CD14-positive monocyte (primary cell): Measurements from ENCODE around the gene ZWILCH. TPM values are rescaled to one million over a fixed set of nuclear protein-coding genes. Genes with fewer than 3 reads are reported as not detected.
"Not testable (repeated sequence)": the region's sequence is repeated elsewhere in the genome, so short reads cannot be mapped to it uniquely, and the experiment has no call there.

Source experiments
- DNase-seq, 3 donors: peaks; one replicate each; pipeline ENCODE4 v3.0.0-alpha.2; 2011 to 2022
- H2AFZ ChIP-seq: 2 replicates; pipeline ENCODE4 v1.6.0; 2012; ENCODE audit warnings: mild to moderate bottlenecking, low read depth, low read length, inconsistent platforms; ENCODE audit not compliant: insufficient read depth, poor library complexity, severe bottlenecking
- H3K27ac ChIP-seq, 2 donors: 1 replicate in 1 of 2; 2 replicates in 1 of 2; pipeline ENCODE4 v1.5.1; 2012 to 2013; ENCODE audit warnings: low read length in 2 of 2, control low read depth in 1 of 2, inconsistent platforms in 1 of 2, low read depth in 1 of 2, mild to moderate bottlenecking in 1 of 2
- H3K27me3 ChIP-seq, 2 donors: one replicate each; pipeline versions ENCODE4 v1.6.0 to v1.6.1; 2011 to 2013; ENCODE audit warnings: low read length in 2 of 2; ENCODE audit not compliant: control insufficient read depth in 2 of 2, insufficient read depth in 2 of 2
- H3K36me3 ChIP-seq, 2 donors: replicated peaks in 1 of 2; 1 replicate in 1 of 2; 2 replicates in 1 of 2; pipeline versions ENCODE4 v1.5.1 to v1.6.1; 2012 to 2013; ENCODE audit warnings: low read length in 2 of 2, control low read depth in 1 of 2, inconsistent platforms in 1 of 2, mild to moderate bottlenecking in 1 of 2; ENCODE audit not compliant: insufficient read depth in 2 of 2, control insufficient read depth in 1 of 2
- H3K4me1 ChIP-seq, 2 donors: 1 replicate in 1 of 2; 2 replicates in 1 of 2; pipeline versions ENCODE4 v1.5.1 to v1.6.1; 2012 to 2013; ENCODE audit warnings: low read length in 2 of 2, control low read depth in 1 of 2, inconsistent platforms in 1 of 2, mild to moderate bottlenecking in 1 of 2, moderate library complexity in 1 of 2; ENCODE audit not compliant: insufficient read depth in 2 of 2, control insufficient read depth in 1 of 2
- H3K4me2 ChIP-seq: replicated peaks from 2 replicates; pipeline ENCODE3; 2012; ENCODE audit warnings: low read length, moderate library complexity, mild to moderate bottlenecking; ENCODE audit not compliant: poor library complexity, severe bottlenecking; ENCODE audit errors: extremely low read depth
- H3K4me3 ChIP-seq, 3 experiments: fragments of 200-600 bp in 1 of 3; sonication (generic) in 1 of 3; replicated peaks in 1 of 3; 1 replicate in 2 of 3; 2 replicates in 1 of 3; pipeline ENCODE4 v1.5.1; 2011 to 2013; ENCODE audit warnings: low read length in 3 of 3, mild to moderate bottlenecking in 3 of 3, control low read depth in 2 of 3, low read depth in 2 of 3, inconsistent platforms in 1 of 3, moderate library complexity in 1 of 3
- H3K79me2 ChIP-seq: 2 replicates; pipeline ENCODE4 v1.6.0; 2012; ENCODE audit warnings: mild to moderate bottlenecking, control low read depth, inconsistent platforms, low read length, moderate library complexity; ENCODE audit not compliant: insufficient read depth
- H3K9ac ChIP-seq: 2 replicates; pipeline ENCODE4 v1.6.0; 2017; ENCODE audit warnings: low read length, mild to moderate bottlenecking; ENCODE audit not compliant: insufficient read depth, poor library complexity, severe bottlenecking
- H3K9me3 ChIP-seq, 2 donors: replicated peaks in 1 of 2; 1 replicate in 1 of 2; 2 replicates in 1 of 2; pipeline versions ENCODE4 v1.5.1 to v1.6.1; 2012 to 2013; ENCODE audit warnings: low read length in 2 of 2, control low read depth in 1 of 2; ENCODE audit not compliant: control insufficient read depth in 1 of 2, insufficient read depth in 1 of 2
- H4K20me1 ChIP-seq: 2 replicates; pipeline ENCODE4 v1.6.0; 2012; ENCODE audit warnings: mild to moderate bottlenecking, low read length, control low read depth, moderate library complexity; ENCODE audit not compliant: insufficient read depth
- H3K27ac Mint-ChIP-seq, 7 donors: one replicate each; pipeline ENCODE4 v1.8.0; 2020; ENCODE audit warnings: mild to moderate bottlenecking in 7 of 7, mixed read lengths in 7 of 7, moderate library complexity in 6 of 7, inconsistent platforms in 2 of 7
- H3K27me3 Mint-ChIP-seq, 3 donors: one replicate each; pipeline ENCODE4 v1.8.0; 2021 to 2022; ENCODE audit warnings: low read depth in 3 of 3, mild to moderate bottlenecking in 3 of 3, mixed read lengths in 3 of 3, moderate library complexity in 3 of 3, inconsistent platforms in 1 of 3
- H3K36me3 Mint-ChIP-seq, 2 donors: one replicate each; pipeline ENCODE4 v1.8.0; 2020; ENCODE audit warnings: mixed read lengths in 2 of 2, inconsistent platforms in 1 of 2, mild to moderate bottlenecking in 1 of 2
- H3K4me1 Mint-ChIP-seq: one replicate; pipeline ENCODE4 v1.8.0; 2020; ENCODE audit warnings: mild to moderate bottlenecking, mixed read lengths
- H3K4me3 Mint-ChIP-seq, 2 donors: one replicate each; pipeline ENCODE4 v1.8.0; 2020; ENCODE audit warnings: mild to moderate bottlenecking in 2 of 2, mixed read lengths in 2 of 2, moderate library complexity in 1 of 2
- H3K9me3 Mint-ChIP-seq, 7 donors: one replicate each; pipeline ENCODE4 v1.8.0; 2020 to 2022; ENCODE audit warnings: mixed read lengths in 7 of 7, mild to moderate bottlenecking in 6 of 7, moderate library complexity in 6 of 7, inconsistent platforms in 2 of 7
- WGBS: methylation state at CpG from one replicate; pipeline ENCODE4 v1.1.5; 2013; ENCODE audit warnings: missing lambda C conversion rate; ENCODE audit not compliant: insufficient coverage; 5-methylcytosine and 5-hydroxymethylcytosine counted together
- intact Hi-C, 2 donors: fragments of 100-400 bp; cut with micrococcal nuclease; formaldehyde crosslinking; loops; one replicate each; pipeline versions ENCODE4 v1.15.0 to v1.15.1; 2023
- polyA plus RNA-seq, 3 donors: library from polyadenylated mRNA; depleted of rRNA in 1 of 3; unstranded in 2 of 3; stranded (reverse) in 1 of 3; fragments of 300-500 nt in 2 of 3; fragments of >200 nt in 1 of 3; fragmentation: Illumina TruSeq in 2 of 3; gene quantifications; 1 replicate in 2 of 3; 2 replicates in 1 of 3; pipeline ENCODE4 v1.2.3, GENCODE V29; 2012 to 2021
- TF ChIP-seq, protein P1 (sequence below): fragments of 200-600 bp; IDR thresholded peaks from one replicate; pipeline ENCODE4 v1.8.0; 2022; ENCODE audit warnings: antibody characterized with exemption, mild to moderate bottlenecking

Gene ZWILCH
- polyA plus RNA-seq, 3 donors = 1.4 to 3.1 (median 2.4) TPM

- peaks cover 37% of the 10 kb centered on the region for H3K4me1 Mint-ChIP-seq
- Histone ChIP-seq H4K20me1 (peaks cover 55% of the 10 kb centered on the region), H3K4me3 (peak overlapping the region in 1 of 3 experiments; percentile 97), H3K27me3 (no peaks in the 10 kb centered on the region), H3K9me3 (no peaks in the 10 kb centered on the region), H3K27ac (peak overlapping the region in 1 of 2 donors; percentile 29), H3K4me1 (peaks cover 29 to 45% of the 10 kb centered on the region in 2 donors), H3K36me3 (peaks cover 51 to 55% of the 10 kb centered on the region in 2 donors), H3K79me2 (peaks cover 70% of the 10 kb centered on the region), H3K9ac (no peak overlapping the region), H3K4me2 (peak overlapping the region; percentile 99), H2AFZ (no peak overlapping the region)
- DNase-seq = no peak
- H3K36me3 Mint-ChIP-seq = peaks cover 52 to 55% of the 10 kb centered on the region in 2 donors
- intact Hi-C loops = loop anchor here in 1 of 2 donors (5.0 kb wide), 1 partner anchor 115 kb away; the partner anchor contains the start of gene MAP2K1
- TF ChIP-seq, protein P1, sequence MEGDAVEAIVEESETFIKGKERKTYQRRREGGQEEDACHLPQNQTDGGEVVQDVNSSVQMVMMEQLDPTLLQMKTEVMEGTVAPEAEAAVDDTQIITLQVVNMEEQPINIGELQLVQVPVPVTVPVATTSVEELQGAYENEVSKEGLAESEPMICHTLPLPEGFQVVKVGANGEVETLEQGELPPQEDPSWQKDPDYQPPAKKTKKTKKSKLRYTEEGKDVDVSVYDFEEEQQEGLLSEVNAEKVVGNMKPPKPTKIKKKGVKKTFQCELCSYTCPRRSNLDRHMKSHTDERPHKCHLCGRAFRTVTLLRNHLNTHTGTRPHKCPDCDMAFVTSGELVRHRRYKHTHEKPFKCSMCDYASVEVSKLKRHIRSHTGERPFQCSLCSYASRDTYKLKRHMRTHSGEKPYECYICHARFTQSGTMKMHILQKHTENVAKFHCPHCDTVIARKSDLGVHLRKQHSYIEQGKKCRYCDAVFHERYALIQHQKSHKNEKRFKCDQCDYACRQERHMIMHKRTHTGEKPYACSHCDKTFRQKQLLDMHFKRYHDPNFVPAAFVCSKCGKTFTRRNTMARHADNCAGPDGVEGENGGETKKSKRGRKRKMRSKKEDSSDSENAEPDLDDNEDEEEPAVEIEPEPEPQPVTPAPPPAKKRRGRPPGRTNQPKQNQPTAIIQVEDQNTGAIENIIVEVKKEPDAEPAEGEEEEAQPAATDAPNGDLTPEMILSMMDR = no peak
- peaks cover 0 to 2% (median 0%) of the 10 kb centered on the region in 3 donors for H3K27me3 Mint-ChIP-seq
- peaks cover 0 to 2% (median 0%) of the 10 kb centered on the region in 7 donors for H3K9me3 Mint-ChIP-seq
- no peak overlapping the region for H3K4me3 Mint-ChIP-seq
- H3K27ac Mint-ChIP-seq = peak overlapping the region in 4 of 7 donors; percentile 55 to 86 (median 61)
- WGBS = 86% methylated on average over 10 of the region's 10 CpGs
Measured at GRCh38 chr15:66502491-66502890, 2.6 kb upstream of the ZWILCH start.

GRCh38 chr15:66503041-66503648, 2.0 kb upstream of the ZWILCH start:
- Mint-ChIP-seq H3K4me1 (peaks cover 33% of the 10 kb centered on the region), H3K36me3 (peaks cover 49 to 51% of the 10 kb centered on the region in 2 donors), H3K27ac (peak overlapping the region in 6 of 7 donors; percentile 4 to 86 (median 60))
- Histone ChIP-seq H3K36me3 (peaks cover 51 to 53% of the 10 kb centered on the region in 2 donors), H3K4me2 (peak overlapping the region; percentile 99), H4K20me1 (peaks cover 52% of the 10 kb centered on the region), H3K4me3 (peak overlapping the region in 1 of 3 experiments; percentile 97), H3K4me1 (peaks cover 25 to 40% of the 10 kb centered on the region in 2 donors), H3K27ac (peak overlapping the region in 1 of 2 donors; percentile 88), H3K79me2 (peaks cover 73% of the 10 kb centered on the region)
- WGBS = 87% methylated on average over 3 of the region's 13 CpGs
- intact Hi-C loops = loop anchor here in 1 of 2 donors (5.0 kb wide), 1 partner anchor 116 kb away; the partner anchor contains the start of gene MAP2K1
- DNase-seq, H3K4me3 Mint-ChIP-seq, H3K9ac ChIP-seq, H3K27me3 Mint-ChIP-seq, H3K27me3 ChIP-seq, H3K9me3 ChIP-seq, H2AFZ ChIP-seq, H3K9me3 Mint-ChIP-seq: not testable (repeated sequence)
